BJ (cell line): ENCODE data around the gene SNAPIN. TPM values are rescaled to one million over a fixed set of nuclear protein-coding genes. Genes with fewer than 3 reads are reported as not detected.
"Not testable (repeated sequence)": the region's sequence is repeated elsewhere in the genome, so short reads cannot be mapped to it uniquely, and the experiment has no call there.

Experiments used
- CTCF ChIA-PET: fragments of 350-600 bp; formaldehyde crosslinking; extraction: SDS; loops from one replicate; lab custom pipeline; 2021; ENCODE audit warnings: antibody characterized with exemption, inconsistent platforms; lab: Yijun Ruan, JAX
- POLR2A ChIA-PET: fragments of 300-600 bp; sonication (Branson Sonifier 250); formaldehyde crosslinking; extraction: SDS; loops from one replicate; lab custom pipeline; 2021; ENCODE audit warnings: antibody characterized with exemption; lab: Charles Lee
- DNase-seq: peaks from one replicate; pipeline ENCODE4 v3.0.0-alpha.2; 2011; ENCODE audit warnings: low read depth
- H3K27me3 ChIP-seq: 2 replicates; pipeline ENCODE4 v1.6.0; 2011; ENCODE audit warnings: low read length; ENCODE audit not compliant: control insufficient read depth, insufficient read depth
- H3K36me3 ChIP-seq: 2 replicates; pipeline ENCODE4 v1.5.1; 2011; ENCODE audit warnings: low read length; ENCODE audit not compliant: control insufficient read depth, insufficient read depth
- H3K4me3 ChIP-seq: 2 replicates; pipeline ENCODE4 v1.5.1; 2011; ENCODE audit warnings: low read depth, mild to moderate bottlenecking, control low read depth, low read length
- CTCF ChIP-seq: IDR thresholded peaks from 2 replicates; pipeline ENCODE4 v1.5.1; 2011; ENCODE audit warnings: low read depth, mild to moderate bottlenecking, control low read depth, inconsistent platforms, low read length, moderate library complexity; ENCODE audit not compliant: insufficient read depth
- polyA plus RNA-seq: library from polyadenylated mRNA; depleted of rRNA; stranded (reverse); fragments of >200 nt; gene quantifications from 2 replicates; pipeline ENCODE4 v1.2.3, GENCODE V29; 2011

SNAPIN gene
- polyA plus RNA-seq, 1 experiment: 50.3 TPM

GRCh38 chr1:153667439-153667838 lies 8.9 kb downstream of the SNAPIN start:
- Histone ChIP-seq H3K4me3 (no peak overlapping the region), H3K36me3 (peaks cover 20% of the 10 kb centered on the region), H3K27me3 (no peaks in the 10 kb centered on the region)
- TF ChIP-seq CTCF: no peak
- POLR2A ChIA-PET: no interaction called here
- DNase-seq: no peak
- CTCF ChIA-PET: interaction anchor here (0.6 to 1.7 kb wide), 2 partner anchors 10 to 319 kb away, joined by 3 to 4 read pairs; no protein-coding TSS in a partner anchor

GRCh38 chr1:153668672-153669071 lies 10.2 kb downstream of the SNAPIN start:
- CTCF ChIA-PET, H3K27me3 ChIP-seq, POLR2A ChIA-PET, H3K4me3 ChIP-seq, DNase-seq: not testable (repeated sequence)
- peaks cover 17% of the 10 kb centered on the region for H3K36me3 ChIP-seq

GRCh38 chr1:153669606-153670005 lies 11.1 kb downstream of the SNAPIN start:
- H3K4me3 ChIP-seq: peak overlapping the region; percentile 92
- CTCF ChIA-PET: interaction anchor here (0.7 kb wide), 1 partner anchor 8 kb away, joined by 3 read pairs; no protein-coding TSS in a partner anchor
- TF ChIP-seq CTCF: no peak
- H3K36me3 ChIP-seq: peaks cover 17% of the 10 kb centered on the region
- POLR2A ChIA-PET: no interaction called here
- no peak for DNase-seq
- H3K27me3 ChIP-seq: no peaks in the 10 kb centered on the region

- Histone ChIP-seq H3K4me3 (peak overlapping the region; percentile 92), H3K27me3 (no peaks in the 10 kb centered on the region), H3K36me3 (peaks cover 16% of the 10 kb centered on the region)
- TF ChIP-seq CTCF: no peak
- ChIA-PET POLR2A (no interaction called here), CTCF (interaction anchor here (1.4 to 1.8 kb wide), 3 partner anchors 9 to 315 kb away, joined by 3 to 4 read pairs (median 3); no protein-coding TSS in a partner anchor)
- DNase-seq: no peak
Observed at GRCh38 chr1:153670257-153670858, 11.9 kb downstream of the SNAPIN start.

GRCh38 chr1:153670859-153671627 lies 12.5 kb downstream of the SNAPIN start, which contains the start of gene ILF2:
ILF2 (minus strand) TSS chr1:153670993; CDS start chr1:153670922, 71 bp downstream.
- peak; percentile 100 for DNase-seq
- ChIA-PET POLR2A (interaction anchor here (0.6 kb wide), 1 partner anchor 36 kb away, joined by 5 read pairs; no protein-coding TSS in a partner anchor), CTCF (interaction anchor here (1.1 to 2.0 kb wide), 9 partner anchors 9 to 317 kb away, joined by 3 to 7 read pairs (median 4); partner anchors contain the start of genes RAB13 and SNAPIN)
- H3K4me3 ChIP-seq: peak within 1 kb of the TSS; percentile 92
- peaks cover 14% of the 10 kb centered on the region for H3K36me3 ChIP-seq
- no peaks in the 10 kb centered on the region for H3K27me3 ChIP-seq
- TF ChIP-seq CTCF: no peak

GRCh38 chr1:153671628-153672353 lies 13.3 kb downstream of the SNAPIN start:
- H3K27me3 ChIP-seq, DNase-seq: not testable (repeated sequence)
- Histone ChIP-seq H3K4me3 (peak overlapping the region; percentile 41), H3K36me3 (peaks cover 13% of the 10 kb centered on the region)
- CTCF ChIA-PET: interaction anchor here (1.0 to 2.0 kb wide), 10 partner anchors 8 to 317 kb away, joined by 3 to 7 read pairs (median 4); partner anchors contain the start of genes RAB13 and SNAPIN
- POLR2A ChIA-PET: interaction anchor here (0.6 kb wide), 2 partner anchors 36 to 319 kb away, joined by 4 to 5 read pairs; no protein-coding TSS in a partner anchor
